ENCODE measurements around the gene JAKMIP1. TPM values are rescaled to one million over a fixed set of nuclear protein-coding genes. Genes with fewer than 3 reads are reported as not detected.

The JAKMIP1 gene
- polyA plus RNA-seq, 3 donors from 2014 or later: 1.2 to 7.9 (median 6.5) TPM

- Mint-ChIP-seq H3K9me3 (peaks cover 0 to 4% (median 2%) of the 10 kb centered on the region in 6 donors), H3K36me3 (peaks cover 12 to 17% (median 14%) of the 10 kb centered on the region in 3 donors), H3K27me3 (ENCODE audit: low read depth in 3 of 3) (no peaks in the 10 kb centered on the region), H3K4me3 (no peak overlapping the region), H3K4me1 (no peaks in the 10 kb centered on the region), H3K27ac (no peak overlapping the region)
- DNase-seq: no peak
Observed at GRCh38 chr4:6065166-6065565, 135.2 kb downstream of the JAKMIP1 start.

GRCh38 chr4:6064383-6064782, 136.0 kb downstream of the JAKMIP1 start:
- Mint-ChIP-seq H3K4me3 (no peak overlapping the region), H3K4me1 (no peaks in the 10 kb centered on the region), H3K9me3 (peaks cover 0 to 8% (median 5%) of the 10 kb centered on the region in 6 donors), H3K36me3 (peaks cover 14 to 20% (median 16%) of the 10 kb centered on the region in 3 donors), H3K27me3 (ENCODE audit: low read depth in 3 of 3) (no peaks in the 10 kb centered on the region), H3K27ac (no peak overlapping the region)
- no peak for DNase-seq

GRCh38 chr4:6063684-6064083, 136.7 kb downstream of the JAKMIP1 start:
- Mint-ChIP-seq H3K36me3 (peaks cover 16 to 25% (median 18%) of the 10 kb centered on the region in 3 donors), H3K4me3 (no peak overlapping the region), H3K27ac (no peak overlapping the region), H3K9me3 (peaks cover 4 to 14% (median 8%) of the 10 kb centered on the region in 6 donors), H3K4me1 (no peaks in the 10 kb centered on the region), H3K27me3 (ENCODE audit: low read depth in 3 of 3) (no peaks in the 10 kb centered on the region)
- no peak for DNase-seq

GRCh38 chr4:6062133-6062532, 138.2 kb downstream of the JAKMIP1 start:
- no peak for DNase-seq
- no peak overlapping the region for H3K27ac Mint-ChIP-seq
- peaks cover 22 to 32% (median 24%) of the 10 kb centered on the region in 3 donors for H3K36me3 Mint-ChIP-seq
- H3K27me3 Mint-ChIP-seq (ENCODE audit: low read depth in 3 of 3): no peaks in the 10 kb centered on the region
- no peaks in the 10 kb centered on the region for H3K4me1 Mint-ChIP-seq
- H3K9me3 Mint-ChIP-seq: peaks cover 4 to 19% (median 14%) of the 10 kb centered on the region in 6 donors
- H3K4me3 Mint-ChIP-seq: no peak overlapping the region

- H3K9me3 Mint-ChIP-seq: peaks cover 4 to 19% (median 14%) of the 10 kb centered on the region in 6 donors
- H3K27me3 Mint-ChIP-seq (ENCODE audit: low read depth in 3 of 3): no peaks in the 10 kb centered on the region
- H3K36me3 Mint-ChIP-seq: peaks cover 22 to 32% (median 24%) of the 10 kb centered on the region in 3 donors
- H3K4me3 Mint-ChIP-seq: no peak overlapping the region
- DNase-seq: no peak
- no peaks in the 10 kb centered on the region for H3K4me1 Mint-ChIP-seq
- H3K27ac Mint-ChIP-seq: no peak overlapping the region
Observed at GRCh38 chr4:6059375-6059805, 141.0 kb downstream of the JAKMIP1 start.

GRCh38 chr4:6058531-6059374, 141.6 kb downstream of the JAKMIP1 start:
- DNase-seq: no peak
- Mint-ChIP-seq H3K27me3 (ENCODE audit: low read depth in 3 of 3) (no peaks in the 10 kb centered on the region), H3K27ac (no peak overlapping the region), H3K9me3 (peaks cover 4 to 19% (median 14%) of the 10 kb centered on the region in 6 donors), H3K36me3 (peaks cover 22 to 35% (median 24%) of the 10 kb centered on the region in 3 donors), H3K4me3 (no peak overlapping the region), H3K4me1 (no peaks in the 10 kb centered on the region)

- Mint-ChIP-seq H3K27ac (no peak overlapping the region), H3K27me3 (ENCODE audit: low read depth in 3 of 3) (peaks cover 0 to 2% (median 0%) of the 10 kb centered on the region in 3 donors), H3K9me3 (peaks cover 2 to 19% (median 14%) of the 10 kb centered on the region in 6 donors), H3K36me3 (peaks cover 24 to 35% (median 26%) of the 10 kb centered on the region in 3 donors), H3K4me1 (no peaks in the 10 kb centered on the region), H3K4me3 (no peak overlapping the region)
- no peak for DNase-seq
Observed at GRCh38 chr4:6056976-6057766, 143.2 kb downstream of the JAKMIP1 start.

GRCh38 chr4:6055436-6055835, 144.9 kb downstream of the JAKMIP1 start:
- Mint-ChIP-seq H3K4me1 (no peaks in the 10 kb centered on the region), H3K4me3 (no peak overlapping the region), H3K27ac (no peak overlapping the region), H3K27me3 (ENCODE audit: low read depth in 3 of 3) (peaks cover 0 to 3% (median 2%) of the 10 kb centered on the region in 3 donors), H3K36me3 (peaks cover 15 to 25% (median 17%) of the 10 kb centered on the region in 3 donors), H3K9me3 (peaks cover 2 to 19% (median 12%) of the 10 kb centered on the region in 6 donors)
- DNase-seq: no peak

GRCh38 chr4:6055030-6055429, 145.3 kb downstream of the JAKMIP1 start:
- Mint-ChIP-seq H3K27me3 (ENCODE audit: low read depth in 3 of 3) (peaks cover 0 to 4% (median 2%) of the 10 kb centered on the region in 3 donors), H3K9me3 (peaks cover under 1 to 15% (median 11%) of the 10 kb centered on the region in 6 donors), H3K36me3 (peaks cover 11 to 21% (median 13%) of the 10 kb centered on the region in 3 donors)

GRCh38 chr4:6054162-6054922, 146.0 kb downstream of the JAKMIP1 start:
- H3K4me1 Mint-ChIP-seq: no peaks in the 10 kb centered on the region
- no peak overlapping the region for H3K4me3 Mint-ChIP-seq
- no peak overlapping the region for H3K27ac Mint-ChIP-seq
- H3K36me3 Mint-ChIP-seq: peaks cover 10 to 27% (median 12%) of the 10 kb centered on the region in 3 donors
- DNase-seq: no peak
- H3K9me3 Mint-ChIP-seq: peaks cover 0 to 13% (median 10%) of the 10 kb centered on the region in 6 donors
- peaks cover 0 to 4% (median 2%) of the 10 kb centered on the region in 3 donors for H3K27me3 Mint-ChIP-seq (ENCODE audit: low read depth in 3 of 3)

More at GRCh38 chr4:6055030-6055429, 145.3 kb downstream of the JAKMIP1 start:
- Mint-ChIP-seq H3K4me3 (no peak overlapping the region), H3K27ac (no peak overlapping the region), H3K4me1 (no peaks in the 10 kb centered on the region)
- DNase-seq: no peak

- H3K4me3 Mint-ChIP-seq: no peak overlapping the region
- no peaks in the 10 kb centered on the region for H3K4me1 Mint-ChIP-seq
- H3K27me3 Mint-ChIP-seq (ENCODE audit: low read depth in 3 of 3): peaks cover 0 to 4% (median 2%) of the 10 kb centered on the region in 3 donors
- H3K27ac Mint-ChIP-seq: no peak overlapping the region
- no peak for DNase-seq
- no peaks in the 10 kb centered on the region for H3K9me3 Mint-ChIP-seq
- peaks cover 0 to 14% (median 4%) of the 10 kb centered on the region in 3 donors for H3K36me3 Mint-ChIP-seq
Observed at GRCh38 chr4:6052679-6053078, 147.7 kb downstream of the JAKMIP1 start.

- Mint-ChIP-seq H3K27me3 (ENCODE audit: low read depth in 3 of 3) (peaks cover 0 to 4% (median 2%) of the 10 kb centered on the region in 3 donors), H3K36me3 (peaks cover 0 to 10% (median 4%) of the 10 kb centered on the region in 3 donors), H3K27ac (no peak overlapping the region), H3K4me1 (no peaks in the 10 kb centered on the region), H3K4me3 (no peak overlapping the region), H3K9me3 (no peaks in the 10 kb centered on the region)
- DNase-seq: no peak
Observed at GRCh38 chr4:6050551-6050950, 149.8 kb downstream of the JAKMIP1 start.

- Mint-ChIP-seq H3K9me3 (no peaks in the 10 kb centered on the region), H3K36me3 (peaks cover 0 to 10% (median 4%) of the 10 kb centered on the region in 3 donors), H3K27ac (no peak overlapping the region), H3K27me3 (ENCODE audit: low read depth in 3 of 3) (peaks cover 0 to 4% (median 2%) of the 10 kb centered on the region in 3 donors), H3K4me3 (no peak overlapping the region), H3K4me1 (no peaks in the 10 kb centered on the region)
- no peak for DNase-seq
Observed at GRCh38 chr4:6049985-6050384, 150.4 kb downstream of the JAKMIP1 start.
